ENCODE data around the gene GRID1.

The GRID1 gene

GRCh38 chr10:86329093-86329710 is 37.4 kb downstream of the GRID1 start:
- DNase-seq (ENCODE audit: low read depth, low spot score) = no peak
- no peak overlapping the region for H3K4me3 ChIP-seq (ENCODE audit: low read length)

- no peak overlapping the region for H3K4me3 ChIP-seq (ENCODE audit: low read length)
- no peak for DNase-seq (ENCODE audit: low read depth, low spot score)
These were observed 38.5 kb downstream of the GRID1 start for GRCh38 chr10:86327954-86328725.

GRCh38 chr10:86325158-86325557 is 41.4 kb downstream of the GRID1 start:
- DNase-seq (ENCODE audit: low read depth, low spot score) = no peak
- no peak overlapping the region for H3K4me3 ChIP-seq (ENCODE audit: low read length)

- H3K4me3 ChIP-seq (ENCODE audit: low read length) = no peak overlapping the region
- DNase-seq (ENCODE audit: low read depth, low spot score) = no peak
These were observed 45.0 kb downstream of the GRID1 start for GRCh38 chr10:86321568-86321967.

- DNase-seq (ENCODE audit: low read depth, low spot score) = no peak
- no peak overlapping the region for H3K4me3 ChIP-seq (ENCODE audit: low read length)
These were observed 46.9 kb downstream of the GRID1 start for GRCh38 chr10:86319676-86320075.

GRCh38 chr10:86317949-86318725 is 48.5 kb downstream of the GRID1 start:
- DNase-seq (ENCODE audit: low read depth, low spot score) = no peak
- no peak overlapping the region for H3K4me3 ChIP-seq (ENCODE audit: low read length)

GRCh38 chr10:86316990-86317389 is 49.6 kb downstream of the GRID1 start:
- H3K4me3 ChIP-seq (ENCODE audit: low read length) = no peak overlapping the region
- no peak for DNase-seq (ENCODE audit: low read depth, low spot score)

GRCh38 chr10:86316274-86316835 is 50.2 kb downstream of the GRID1 start:
- no peak for DNase-seq (ENCODE audit: low read depth, low spot score)
- no peak overlapping the region for H3K4me3 ChIP-seq (ENCODE audit: low read length)

- H3K4me3 ChIP-seq (ENCODE audit: low read length) = no peak overlapping the region
- no peak for DNase-seq (ENCODE audit: low read depth, low spot score)
These were observed 51.0 kb downstream of the GRID1 start for GRCh38 chr10:86315549-86315942.

GRCh38 chr10:86314616-86315548 is 51.7 kb downstream of the GRID1 start:
- no peak for DNase-seq (ENCODE audit: low read depth, low spot score)

GRCh38 chr10:86313621-86314041 is 53.0 kb downstream of the GRID1 start:
- DNase-seq (ENCODE audit: low read depth, low spot score) = no peak
- H3K4me3 ChIP-seq (ENCODE audit: low read length) = no peak overlapping the region

More at GRCh38 chr10:86314616-86315548, 51.7 kb downstream of the GRID1 start:
- H3K4me3 ChIP-seq (ENCODE audit: low read length) = no peak overlapping the region

GRCh38 chr10:86312701-86313270 is 53.8 kb downstream of the GRID1 start:
- DNase-seq (ENCODE audit: low read depth, low spot score) = no peak
- no peak overlapping the region for H3K4me3 ChIP-seq (ENCODE audit: low read length)

GRCh38 chr10:86311906-86312305 is 54.7 kb downstream of the GRID1 start:
- no peak overlapping the region for H3K4me3 ChIP-seq (ENCODE audit: low read length)
- no peak for DNase-seq (ENCODE audit: low read depth, low spot score)

- H3K4me3 ChIP-seq (ENCODE audit: low read length) = no peak overlapping the region
- no peak for DNase-seq (ENCODE audit: low read depth, low spot score)
These were observed 55.4 kb downstream of the GRID1 start for GRCh38 chr10:86311190-86311589.

GRCh38 chr10:86310702-86311101 is 55.9 kb downstream of the GRID1 start:
- no peak for DNase-seq (ENCODE audit: low read depth, low spot score)
- H3K4me3 ChIP-seq (ENCODE audit: low read length) = no peak overlapping the region

- no peak overlapping the region for H3K4me3 ChIP-seq (ENCODE audit: low read length)
- no peak for DNase-seq (ENCODE audit: low read depth, low spot score)
These were observed 56.3 kb downstream of the GRID1 start for GRCh38 chr10:86310291-86310690.

- no peak for DNase-seq (ENCODE audit: low read depth, low spot score)
- no peak overlapping the region for H3K4me3 ChIP-seq (ENCODE audit: low read length)
These were observed 58.5 kb downstream of the GRID1 start for GRCh38 chr10:86308056-86308455.

- DNase-seq (ENCODE audit: low read depth, low spot score) = no peak
- no peak overlapping the region for H3K4me3 ChIP-seq (ENCODE audit: low read length)
These were observed 59.8 kb downstream of the GRID1 start for GRCh38 chr10:86306628-86307278.
